Measurements from ENCODE around the gene MCRIP1. TPM values are rescaled to one million over a fixed set of nuclear protein-coding genes. Genes with fewer than 3 reads are reported as not detected.

Gene MCRIP1
- total and polyA plus RNA-seq, 9 of the 15 experiments (the other 6 are each of a cell fraction or from before 2014, with no cell fraction given) = 0.39 to 35.8 (median 9.7) TPM

Other genes with a start within 250 kb of the MCRIP1 start
Only the 7 nearest of the 30 such genes appear.
- gene GCGR, start 29.1 kb downstream of the MCRIP1 start, total RNA-seq (2014; rRNA removed) = not detected in 2 replicates
- gene GCGR, start 29.1 kb downstream of the MCRIP1 start, total RNA-seq (2014; rRNA removed; fragmentation: Illumina TruSeq; extraction: Trizol) = not detected in 2 replicates
- gene GCGR, start 29.1 kb downstream of the MCRIP1 start, total RNA-seq (2015; rRNA removed; fragmentation: Illumina TruSeq; extraction: Trizol) = not detected in 2 replicates
- gene GCGR, start 29.1 kb downstream of the MCRIP1 start, total RNA-seq (2021) = not detected in 2 replicates
- gene GCGR, start 29.1 kb downstream of the MCRIP1 start, polyA plus RNA-seq (2011; rRNA removed) = not detected in 2 replicates
- not detected in 2 replicates for gene GCGR, start 29.1 kb downstream of the MCRIP1 start, polyA plus RNA-seq (2014; fragmentation: Illumina TruSeq; extraction: Trizol)
- not detected for gene GCGR, start 29.1 kb downstream of the MCRIP1 start, polyA plus RNA-seq (2014; fragmentation: Nextera tagmentation; extraction: Ambion mirVana)
- gene GCGR, start 29.1 kb downstream of the MCRIP1 start, polyA plus RNA-seq (2014; rRNA removed) = not detected in 2 replicates
- gene PPP1R27, start 1.8 kb upstream of the MCRIP1 start, total RNA-seq (2014; rRNA removed) = 6.2 and 6.9 TPM in 2 replicates
- gene PPP1R27, start 1.8 kb upstream of the MCRIP1 start, total RNA-seq (2014; rRNA removed; fragmentation: Illumina TruSeq; extraction: Trizol) = 0.26 and 0.29 TPM in 2 replicates
- 0.47 and 0.68 TPM in 2 replicates for gene PPP1R27, start 1.8 kb upstream of the MCRIP1 start, total RNA-seq (2015; rRNA removed; fragmentation: Illumina TruSeq; extraction: Trizol)
- 2.1 and 2.3 TPM in 2 replicates for gene PPP1R27, start 1.8 kb upstream of the MCRIP1 start, total RNA-seq (2021)
- gene PPP1R27, start 1.8 kb upstream of the MCRIP1 start, polyA plus RNA-seq (2011; rRNA removed) = 1.2 and 1.5 TPM in 2 replicates
- 0.95 and 2.1 TPM in 2 replicates for gene PPP1R27, start 1.8 kb upstream of the MCRIP1 start, polyA plus RNA-seq (2014; fragmentation: Illumina TruSeq; extraction: Trizol)
- gene PPP1R27, start 1.8 kb upstream of the MCRIP1 start, polyA plus RNA-seq (2014; fragmentation: Nextera tagmentation; extraction: Ambion mirVana) = not detected
- gene PPP1R27, start 1.8 kb upstream of the MCRIP1 start, polyA plus RNA-seq (2014; rRNA removed) = 4.2 and 5.2 TPM in 2 replicates
- gene P4HB, start 27.2 kb upstream of the MCRIP1 start, total RNA-seq (2014; rRNA removed) = 587 and 588 TPM in 2 replicates
- 296 and 325 TPM in 2 replicates for gene P4HB, start 27.2 kb upstream of the MCRIP1 start, total RNA-seq (2014; rRNA removed; fragmentation: Illumina TruSeq; extraction: Trizol)
- 404 and 420 TPM in 2 replicates for gene P4HB, start 27.2 kb upstream of the MCRIP1 start, total RNA-seq (2015; rRNA removed; fragmentation: Illumina TruSeq; extraction: Trizol)
- 437 and 446 TPM in 2 replicates for gene P4HB, start 27.2 kb upstream of the MCRIP1 start, total RNA-seq (2021)
- gene P4HB, start 27.2 kb upstream of the MCRIP1 start, polyA plus RNA-seq (2011; rRNA removed) = 75.9 and 116 TPM in 2 replicates
- 645 and 729 TPM in 2 replicates for gene P4HB, start 27.2 kb upstream of the MCRIP1 start, polyA plus RNA-seq (2014; fragmentation: Illumina TruSeq; extraction: Trizol)
- gene P4HB, start 27.2 kb upstream of the MCRIP1 start, polyA plus RNA-seq (2014; fragmentation: Nextera tagmentation; extraction: Ambion mirVana) = 10 to 100 TPM in 1 of 2 experiments, 1 to 10 TPM in 1; 4.4 to 14.9 TPM
- gene P4HB, start 27.2 kb upstream of the MCRIP1 start, polyA plus RNA-seq (2014; rRNA removed) = 181 and 191 TPM in 2 replicates
- gene ARHGDIA, start 38.0 kb upstream of the MCRIP1 start, total RNA-seq (2014; rRNA removed) = 110 and 146 TPM in 2 replicates
- gene ARHGDIA, start 38.0 kb upstream of the MCRIP1 start, total RNA-seq (2014; rRNA removed; fragmentation: Illumina TruSeq; extraction: Trizol) = 39.8 and 58.3 TPM in 2 replicates
- gene ARHGDIA, start 38.0 kb upstream of the MCRIP1 start, total RNA-seq (2015; rRNA removed; fragmentation: Illumina TruSeq; extraction: Trizol) = 105 and 107 TPM in 2 replicates
- 321 and 340 TPM in 2 replicates for gene ARHGDIA, start 38.0 kb upstream of the MCRIP1 start, total RNA-seq (2021)
- 23.4 and 33.4 TPM in 2 replicates for gene ARHGDIA, start 38.0 kb upstream of the MCRIP1 start, polyA plus RNA-seq (2011; rRNA removed)
- 129 and 227 TPM in 2 replicates for gene ARHGDIA, start 38.0 kb upstream of the MCRIP1 start, polyA plus RNA-seq (2014; fragmentation: Illumina TruSeq; extraction: Trizol)
- 10 to 100 TPM in 1 of 2 experiments, 1 to 10 TPM in 1; 9.6 to 11.2 TPM for gene ARHGDIA, start 38.0 kb upstream of the MCRIP1 start, polyA plus RNA-seq (2014; fragmentation: Nextera tagmentation; extraction: Ambion mirVana)
- 97.6 and 114 TPM in 2 replicates for gene ARHGDIA, start 38.0 kb upstream of the MCRIP1 start, polyA plus RNA-seq (2014; rRNA removed)
- 416 and 428 TPM in 2 replicates for gene ALYREF, start 58.3 kb upstream of the MCRIP1 start, total RNA-seq (2014; rRNA removed)
- 74.3 and 99.3 TPM in 2 replicates for gene ALYREF, start 58.3 kb upstream of the MCRIP1 start, total RNA-seq (2014; rRNA removed; fragmentation: Illumina TruSeq; extraction: Trizol)
- gene ALYREF, start 58.3 kb upstream of the MCRIP1 start, total RNA-seq (2015; rRNA removed; fragmentation: Illumina TruSeq; extraction: Trizol) = 225 and 227 TPM in 2 replicates
- gene ALYREF, start 58.3 kb upstream of the MCRIP1 start, total RNA-seq (2021) = 279 and 283 TPM in 2 replicates
- gene ALYREF, start 58.3 kb upstream of the MCRIP1 start, polyA plus RNA-seq (2011; rRNA removed) = 97.2 and 103 TPM in 2 replicates
- 147 and 154 TPM in 2 replicates for gene ALYREF, start 58.3 kb upstream of the MCRIP1 start, polyA plus RNA-seq (2014; fragmentation: Illumina TruSeq; extraction: Trizol)
- gene ALYREF, start 58.3 kb upstream of the MCRIP1 start, polyA plus RNA-seq (2014; fragmentation: Nextera tagmentation; extraction: Ambion mirVana) = 1 to 10 TPM; 1.9 to 3.7 TPM
- 206 and 253 TPM in 2 replicates for gene ALYREF, start 58.3 kb upstream of the MCRIP1 start, polyA plus RNA-seq (2014; rRNA removed)
- gene ANAPC11, start 58.4 kb upstream of the MCRIP1 start, total RNA-seq (2014; rRNA removed) = 220 and 252 TPM in 2 replicates
- gene ANAPC11, start 58.4 kb upstream of the MCRIP1 start, total RNA-seq (2014; rRNA removed; fragmentation: Illumina TruSeq; extraction: Trizol) = 32.5 and 41.2 TPM in 2 replicates
- gene ANAPC11, start 58.4 kb upstream of the MCRIP1 start, total RNA-seq (2015; rRNA removed; fragmentation: Illumina TruSeq; extraction: Trizol) = 105 and 111 TPM in 2 replicates
- 214 and 217 TPM in 2 replicates for gene ANAPC11, start 58.4 kb upstream of the MCRIP1 start, total RNA-seq (2021)
- gene ANAPC11, start 58.4 kb upstream of the MCRIP1 start, polyA plus RNA-seq (2011; rRNA removed) = 238 and 354 TPM in 2 replicates
- gene ANAPC11, start 58.4 kb upstream of the MCRIP1 start, polyA plus RNA-seq (2014; fragmentation: Illumina TruSeq; extraction: Trizol) = 57.2 and 105 TPM in 2 replicates
- 100 to 1,000 TPM; 154 to 255 TPM for gene ANAPC11, start 58.4 kb upstream of the MCRIP1 start, polyA plus RNA-seq (2014; fragmentation: Nextera tagmentation; extraction: Ambion mirVana)
- 318 and 338 TPM in 2 replicates for gene ANAPC11, start 58.4 kb upstream of the MCRIP1 start, polyA plus RNA-seq (2014; rRNA removed)
- 0.14 and 0.57 TPM in 2 replicates for gene NPB, start 68.9 kb upstream of the MCRIP1 start, total RNA-seq (2014; rRNA removed)
- gene NPB, start 68.9 kb upstream of the MCRIP1 start, total RNA-seq (2014; rRNA removed; fragmentation: Illumina TruSeq; extraction: Trizol) = 0.07 TPM in 1 of 2 replicates, not detected in the other
- gene NPB, start 68.9 kb upstream of the MCRIP1 start, total RNA-seq (2015; rRNA removed; fragmentation: Illumina TruSeq; extraction: Trizol) = 0.07 and 0.30 TPM in 2 replicates
- 0.53 and 0.65 TPM in 2 replicates for gene NPB, start 68.9 kb upstream of the MCRIP1 start, total RNA-seq (2021)
- gene NPB, start 68.9 kb upstream of the MCRIP1 start, polyA plus RNA-seq (2011; rRNA removed) = 0.03 and 0.07 TPM in 2 replicates
- gene NPB, start 68.9 kb upstream of the MCRIP1 start, polyA plus RNA-seq (2014; fragmentation: Illumina TruSeq; extraction: Trizol) = 0.07 TPM in 1 of 2 replicates, not detected in the other
- under 1 TPM; 0.43 to 0.61 TPM for gene NPB, start 68.9 kb upstream of the MCRIP1 start, polyA plus RNA-seq (2014; fragmentation: Nextera tagmentation; extraction: Ambion mirVana)
- gene NPB, start 68.9 kb upstream of the MCRIP1 start, polyA plus RNA-seq (2014; rRNA removed) = 0.07 TPM in 1 of 2 replicates, not detected in the other

Measured in K562 (cell line).